ENCODE measurements around the gene MFRP.

Gene MFRP

DNA sequence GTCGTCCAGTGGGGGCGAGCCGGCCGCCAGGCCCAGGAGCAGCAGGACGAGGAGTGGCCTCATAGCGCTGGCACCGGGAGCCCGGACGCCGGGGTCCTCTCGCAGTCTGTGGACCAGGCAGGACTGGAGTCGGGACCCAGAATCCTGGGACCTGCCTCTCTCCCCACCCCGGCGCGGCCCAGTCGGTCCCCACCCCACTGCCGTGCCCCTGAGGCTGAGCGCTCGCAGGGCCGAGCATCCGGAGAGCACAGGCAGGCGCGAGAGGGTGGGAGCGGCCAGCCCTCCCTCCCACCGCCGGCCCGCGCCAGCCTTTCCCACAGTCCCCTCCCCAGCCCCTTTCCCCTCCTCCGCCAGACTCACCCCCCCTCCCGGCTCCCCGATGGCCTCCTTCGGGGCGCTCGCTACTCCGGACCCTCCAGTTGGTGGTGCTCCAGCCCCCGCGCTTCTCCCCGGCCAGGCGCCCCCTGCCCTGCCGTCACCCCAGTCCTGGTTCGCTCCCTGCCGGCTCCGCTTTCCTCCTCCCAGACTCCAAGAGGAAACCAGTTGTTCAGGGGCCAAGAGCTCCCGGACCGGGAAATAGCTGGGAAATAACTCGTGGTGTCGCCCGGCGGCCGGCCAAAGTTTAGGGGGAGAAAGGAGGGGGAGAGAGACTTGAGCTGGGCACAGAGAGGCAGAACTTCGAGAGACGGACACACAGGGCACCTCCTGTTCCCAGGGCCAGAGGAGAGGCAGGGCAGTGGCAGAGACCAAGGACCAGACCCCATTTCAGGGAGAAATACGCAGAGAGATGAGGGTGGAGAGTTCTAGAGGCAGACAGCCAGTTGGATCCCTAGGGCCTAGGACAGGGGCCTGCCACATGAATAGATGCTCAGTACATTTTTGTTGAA lies 5.9 kb downstream of the MFRP start, which contains the start of gene C1QTNF5:
TSS of gene C1QTNF5 (minus strand) at position 549 of the 887 bp plus-strand sequence. CDS start at position 63, 486 bp downstream.
- Histone ChIP-seq H3K36me3 (ENCODE audit: insufficient read depth) (no peaks in the 10 kb centered on the region), H4K20me1 (ENCODE audit: insufficient read depth) (no peaks in the 10 kb centered on the region), H3K27ac (no peak within 1 kb of the TSS), H2AFZ (ENCODE audit: low read depth) (no peak within 1 kb of the TSS), H3K4me1 (ENCODE audit: low read depth, poor library complexity, severe bottlenecking) (no peaks in the 10 kb centered on the region), H3K9ac (no peak within 1 kb of the TSS), H3K27me3 (ENCODE audit: insufficient read depth, low read depth) (no peaks in the 10 kb centered on the region; the same call in 1 of the 2 replicates), H3K4me2 (no peak within 1 kb of the TSS), H3K4me3 (IDR thresholded peaks at IDR 0.05; ENCODE audit: insufficient read depth, low read depth, low read length) (no peak within 1 kb of the TSS), H3K79me2 (ENCODE audit: insufficient read depth, low read depth) (no peaks in the 10 kb centered on the region)
- TF ChIP-seq, protein P1, sequence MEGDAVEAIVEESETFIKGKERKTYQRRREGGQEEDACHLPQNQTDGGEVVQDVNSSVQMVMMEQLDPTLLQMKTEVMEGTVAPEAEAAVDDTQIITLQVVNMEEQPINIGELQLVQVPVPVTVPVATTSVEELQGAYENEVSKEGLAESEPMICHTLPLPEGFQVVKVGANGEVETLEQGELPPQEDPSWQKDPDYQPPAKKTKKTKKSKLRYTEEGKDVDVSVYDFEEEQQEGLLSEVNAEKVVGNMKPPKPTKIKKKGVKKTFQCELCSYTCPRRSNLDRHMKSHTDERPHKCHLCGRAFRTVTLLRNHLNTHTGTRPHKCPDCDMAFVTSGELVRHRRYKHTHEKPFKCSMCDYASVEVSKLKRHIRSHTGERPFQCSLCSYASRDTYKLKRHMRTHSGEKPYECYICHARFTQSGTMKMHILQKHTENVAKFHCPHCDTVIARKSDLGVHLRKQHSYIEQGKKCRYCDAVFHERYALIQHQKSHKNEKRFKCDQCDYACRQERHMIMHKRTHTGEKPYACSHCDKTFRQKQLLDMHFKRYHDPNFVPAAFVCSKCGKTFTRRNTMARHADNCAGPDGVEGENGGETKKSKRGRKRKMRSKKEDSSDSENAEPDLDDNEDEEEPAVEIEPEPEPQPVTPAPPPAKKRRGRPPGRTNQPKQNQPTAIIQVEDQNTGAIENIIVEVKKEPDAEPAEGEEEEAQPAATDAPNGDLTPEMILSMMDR (conservative IDR thresholded peaks at IDR 0.05; ENCODE audit: low read depth, low read length), result no peak

GRCh38 chr11:119339589-119340334 lies 6.7 kb downstream of the MFRP start:
- Histone ChIP-seq H2AFZ (ENCODE audit: low read depth) (no peak overlapping the region), H3K36me3 (ENCODE audit: insufficient read depth) (no peaks in the 10 kb centered on the region), H3K27ac (no peak overlapping the region), H3K27me3 (ENCODE audit: insufficient read depth, low read depth) (no peaks in the 10 kb centered on the region; the same call in 1 of the 2 replicates), H3K9ac (no peak overlapping the region), H4K20me1 (ENCODE audit: insufficient read depth) (no peaks in the 10 kb centered on the region), H3K4me1 (ENCODE audit: low read depth, poor library complexity, severe bottlenecking) (no peaks in the 10 kb centered on the region), H3K4me2 (no peak overlapping the region), H3K4me3 (IDR thresholded peaks at IDR 0.05; ENCODE audit: insufficient read depth, low read depth, low read length) (no peak overlapping the region), H3K79me2 (ENCODE audit: insufficient read depth, low read depth) (peaks cover 5% of the 10 kb centered on the region; the same call in 1 of the 2 replicates)
- TF ChIP-seq, protein P1 (conservative IDR thresholded peaks at IDR 0.05; ENCODE audit: low read depth, low read length), result no peak

- H3K27ac ChIP-seq, result no peak overlapping the region
- no peak overlapping the region for H3K4me3 ChIP-seq (IDR thresholded peaks at IDR 0.05; ENCODE audit: insufficient read depth, low read depth, low read length)
Measured at GRCh38 chr11:119338965-119339588, 7.4 kb downstream of the MFRP start.

More at GRCh38 chr11:119338965-119339588, 7.4 kb downstream of the MFRP start:
- Histone ChIP-seq H3K4me2 (no peak overlapping the region), H3K79me2 (ENCODE audit: insufficient read depth, low read depth) (peaks cover 6% of the 10 kb centered on the region; the same call in 1 of the 2 replicates), H3K4me1 (ENCODE audit: low read depth, poor library complexity, severe bottlenecking) (no peaks in the 10 kb centered on the region), H2AFZ (ENCODE audit: low read depth) (no peak overlapping the region), H3K9ac (no peak overlapping the region), H4K20me1 (ENCODE audit: insufficient read depth) (no peaks in the 10 kb centered on the region), H3K27me3 (ENCODE audit: insufficient read depth, low read depth) (no peaks in the 10 kb centered on the region; the same call in 1 of the 2 replicates), H3K36me3 (ENCODE audit: insufficient read depth) (no peaks in the 10 kb centered on the region)
- TF ChIP-seq, protein P1 (conservative IDR thresholded peaks at IDR 0.05; ENCODE audit: low read depth, low read length), result no peak
